Left lung (tissue), 10 donors: ENCODE results near the gene ZNF664. TPM values are rescaled to one million over a fixed set of nuclear protein-coding genes. Genes with fewer than 3 reads are reported as not detected.

Source experiments
- ATAC-seq: fragments of 200-7000 bp; cut with Tn5 transposase; one replicate; pipeline ENCODE4 v1.9.1; 2020; ENCODE audit warnings: moderate library complexity
- DNase-seq, 4 donors: peaks; one replicate each; pipeline ENCODE4 v3.0.0-alpha.2; 2013 to 2020
- H3K27ac ChIP-seq, 2 donors: fragments of 200-600 bp; sonication (generic) in 1 of 2; one replicate each; pipeline versions ENCODE4 v1.5.0 to v1.8.0; 2020 to 2021
- H3K27me3 ChIP-seq, 2 donors: fragments of 200-600 bp; sonication (generic) in 1 of 2; one replicate each; pipeline versions ENCODE4 v1.5.0 to v1.8.0; 2020 to 2021
- H3K36me3 ChIP-seq, 2 donors: fragments of 200-600 bp; sonication (generic) in 1 of 2; one replicate each; pipeline versions ENCODE4 v1.5.0 to v1.8.0; 2020 to 2021
- H3K4me1 ChIP-seq, 2 donors: fragments of 200-600 bp; one replicate each; pipeline ENCODE4 v1.8.0; 2021
- H3K4me3 ChIP-seq, 2 donors: fragments of 200-600 bp; sonication (generic) in 1 of 2; one replicate each; pipeline versions ENCODE4 v1.5.0 to v1.8.0; 2020 to 2021; ENCODE audit warnings: mild to moderate bottlenecking in 1 of 2
- H3K9me3 ChIP-seq, 2 donors: fragments of 200-600 bp; sonication (generic) in 1 of 2; one replicate each; pipeline versions ENCODE4 v1.5.0 to v1.8.0; 2020 to 2021
- CTCF ChIP-seq, 2 donors: fragments of 200-600 bp; sonication (generic) in 1 of 2; IDR thresholded peaks; one replicate each; pipeline versions ENCODE4 v1.5.0 to v1.8.0; 2021; ENCODE audit warnings: antibody characterized with exemption in 2 of 2
- intact Hi-C, 2 donors: fragments of 100-400 bp; cut with DNase I; formaldehyde crosslinking; loops; one replicate each; pipeline versions ENCODE4 v1.11.2 to v1.14.2; 2022
- polyA plus RNA-seq, 6 donors: library from polyadenylated mRNA; unstranded; fragments of 120-200 nt; gene quantifications; one replicate each; pipeline ENCODE4 v1.2.1, GENCODE V29; 2013; ENCODE audit not compliant: insufficient read length in 6 of 6
- total RNA-seq, 2 donors: library from RNA; stranded (reverse); fragmentation: NEBNext Ultra II Directional; extraction: Animal tissue kit (Norgen Biotek cat#: 25700); gene quantifications; one replicate each; pipeline ENCODE4 v1.2.1, GENCODE V29; 2021
- donor health status: DM: no; HTN: yes; CAD: no.
- donor health status: DM: no; HTN: no; CAD: no.

The ZNF664 gene
- total and polyA plus RNA-seq, 8 donors = 85.8 to 169 (median 144) TPM

DNA sequence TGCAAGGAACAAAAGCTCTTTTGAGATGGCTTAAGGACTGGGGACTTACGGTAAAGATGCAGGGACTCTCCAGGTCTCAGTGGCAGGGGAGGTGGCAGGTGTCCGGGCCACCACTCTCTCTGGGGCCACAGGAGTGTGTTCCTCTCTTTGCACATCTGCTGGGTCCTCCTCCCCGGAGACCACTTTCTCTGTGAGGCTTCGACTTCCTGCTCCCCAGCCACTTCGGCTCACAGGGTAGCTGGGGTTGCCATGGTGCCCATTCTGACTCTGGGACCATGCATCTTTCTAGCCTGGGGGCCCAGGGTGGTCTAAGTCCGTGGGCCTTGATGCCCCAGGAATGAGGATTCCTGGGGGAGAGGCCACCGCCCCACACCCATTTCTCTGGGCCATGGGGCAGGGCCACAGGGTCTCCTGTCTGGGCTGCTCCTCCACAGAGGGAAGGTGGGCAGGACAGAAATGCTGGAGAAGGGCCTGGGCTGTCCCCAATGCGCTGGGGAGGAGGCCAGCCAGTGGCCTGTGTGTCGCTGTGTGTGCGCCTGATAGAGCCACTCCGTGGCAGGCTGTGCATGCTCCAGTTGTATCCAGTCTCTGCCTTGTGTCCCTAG is 38.9 kb upstream of the ZNF664 start:
- ATAC-seq = no peak

GRCh38 chr12:123934829-123935228 is 38.2 kb upstream of the ZNF664 start:
- intact Hi-C loops = no loop called here
- ATAC-seq (peak; percentile 31), DNase-seq (no peak)
- no peaks in the 10 kb centered on the region for H3K27me3 ChIP-seq
- no peaks in the 10 kb centered on the region for H3K9me3 ChIP-seq
- H3K36me3 ChIP-seq = peaks cover 0 to 33% of the 10 kb centered on the region in 2 donors
- no peak for TF ChIP-seq CTCF (IDR thresholded peaks at IDR 0.05)
- H3K4me1 ChIP-seq = peaks cover 12 to 23% of the 10 kb centered on the region in 2 donors
- H3K27ac ChIP-seq = no peak overlapping the region
- H3K4me3 ChIP-seq = no peak overlapping the region

More for the DNA sequence above, 38.9 kb upstream of the ZNF664 start:
- H3K9me3 ChIP-seq = no peaks in the 10 kb centered on the region
- intact Hi-C loops = no loop called here
- peaks cover 0 to 29% of the 10 kb centered on the region in 2 donors for H3K36me3 ChIP-seq
- DNase-seq = no peak
- no peaks in the 10 kb centered on the region for H3K27me3 ChIP-seq
- peaks cover 12 to 23% of the 10 kb centered on the region in 2 donors for H3K4me1 ChIP-seq
- H3K4me3 ChIP-seq = no peak overlapping the region
- H3K27ac ChIP-seq = no peak overlapping the region
- no peak for TF ChIP-seq CTCF (IDR thresholded peaks at IDR 0.05)

GRCh38 chr12:123935956-123936355 is 37.1 kb upstream of the ZNF664 start:
- peak; percentile 5 for ATAC-seq
- Histone ChIP-seq H3K36me3 (peaks cover 0 to 44% of the 10 kb centered on the region in 2 donors), H3K4me1 (peaks cover 12 to 23% of the 10 kb centered on the region in 2 donors), H3K27me3 (no peaks in the 10 kb centered on the region), H3K9me3 (no peaks in the 10 kb centered on the region), H3K27ac (no peak overlapping the region), H3K4me3 (no peak overlapping the region)
- no peak for DNase-seq
- TF ChIP-seq CTCF (IDR thresholded peaks at IDR 0.05) = no peak
- intact Hi-C loops = no loop called here

GRCh38 chr12:123936471-123936870 is 36.5 kb upstream of the ZNF664 start:
- Histone ChIP-seq H3K4me3 (no peak overlapping the region), H3K36me3 (peaks cover 0 to 49% of the 10 kb centered on the region in 2 donors), H3K9me3 (no peaks in the 10 kb centered on the region), H3K27me3 (no peaks in the 10 kb centered on the region), H3K4me1 (peaks cover 12 to 23% of the 10 kb centered on the region in 2 donors), H3K27ac (no peak overlapping the region)
- ATAC-seq (no peak), DNase-seq (no peak)
- TF ChIP-seq CTCF (IDR thresholded peaks at IDR 0.05) = no peak
- intact Hi-C loops = no loop called here

DNA sequence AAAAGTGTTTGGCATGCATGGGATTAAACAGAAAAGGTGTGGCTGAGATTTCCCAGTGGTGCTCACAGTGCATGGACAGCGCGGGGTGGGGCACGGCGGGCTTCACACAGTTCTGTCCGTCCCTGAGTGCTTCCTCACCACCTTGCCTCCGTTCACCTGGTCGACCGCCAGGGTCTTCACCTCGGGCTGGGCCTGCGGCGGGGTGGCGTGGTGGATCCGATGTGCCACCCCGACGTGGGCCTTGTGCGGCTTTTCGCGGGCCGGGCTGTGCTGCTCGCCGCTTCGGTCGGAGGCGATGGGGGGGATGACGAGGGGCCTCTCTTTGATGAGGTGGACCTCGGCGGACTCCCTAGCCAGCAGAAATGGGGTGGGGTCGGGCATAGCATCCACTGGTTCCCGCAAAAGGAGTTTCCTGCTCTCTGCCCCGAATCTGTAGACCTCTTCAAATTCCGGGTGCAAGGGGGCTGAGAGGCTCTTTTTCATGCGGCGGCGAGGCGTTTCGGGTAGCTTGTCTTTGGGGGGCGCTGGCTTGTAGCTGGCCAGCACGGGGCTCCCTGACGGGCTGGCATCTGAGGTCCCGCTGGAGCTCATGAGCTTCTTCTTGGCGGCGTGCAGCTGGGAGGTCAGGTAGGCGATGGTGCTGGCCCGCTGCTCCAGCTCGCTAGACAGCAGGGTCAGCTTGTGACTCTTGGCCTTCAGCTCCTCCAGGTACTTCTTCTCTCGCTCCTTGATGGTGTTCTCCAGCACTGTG is 35.9 kb upstream of the ZNF664 start:
- H3K27me3 ChIP-seq = no peaks in the 10 kb centered on the region
- H3K36me3 ChIP-seq = peaks cover 0 to 53% of the 10 kb centered on the region in 2 donors
- no peak overlapping the region for H3K4me3 ChIP-seq
- H3K9me3 ChIP-seq = peaks cover 0 to 4% of the 10 kb centered on the region in 2 donors
- peaks cover 12 to 23% of the 10 kb centered on the region in 2 donors for H3K4me1 ChIP-seq
- intact Hi-C loops = no loop called here
- peak overlapping the region in 1 of 2 donors; percentile 46 for H3K27ac ChIP-seq
- ATAC-seq (no peak), DNase-seq (no peak)
- TF ChIP-seq CTCF (IDR thresholded peaks at IDR 0.05) = no peak
